HCT116 (cell line): ENCODE measurements around the gene GADD45A.

Source experiments
- EZH2phosphoT487 ChIP-seq: fragments of 200-600 bp; IDR thresholded peaks from 2 replicates; pipeline ENCODE4 v1.6.1; 2018; ENCODE audit warnings: antibody characterized with exemption, borderline replicate concordance
- POLR2A ChIP-seq: IDR thresholded peaks from 2 replicates; pipeline ENCODE4 v1.7.0; 2011; ENCODE audit warnings: borderline replicate concordance; ENCODE audit not compliant: insufficient read depth, insufficient read length; ENCODE audit errors: extremely low read depth
- POLR2AphosphoS5 ChIP-seq: IDR thresholded peaks from 2 replicates; pipeline ENCODE4 v1.6.1; 2011; ENCODE audit warnings: mild to moderate bottlenecking, low read depth, low read length, moderate library complexity
- RAD21 ChIP-seq: IDR thresholded peaks from 2 replicates; pipeline ENCODE4 v1.6.1; 2012; ENCODE audit warnings: low read depth, mild to moderate bottlenecking
- TF ChIP-seq, protein P1 (sequence below), 3 experiments: fragments of 200-600 bp in 1 of 3; sonication (generic) in 1 of 3; IDR thresholded peaks in 2 of 3; conservative IDR thresholded peaks in 1 of 3; 2 replicates each; pipeline ENCODE4 v1.5.1; 2012 to 2017; ENCODE audit warnings: low read depth in 2 of 3, low read length in 2 of 3, antibody characterized with exemption in 1 of 3, borderline replicate concordance in 1 of 3, control low read depth in 1 of 3, mild to moderate bottlenecking in 1 of 3, mixed read lengths in 1 of 3, mixed run types in 1 of 3, moderate library complexity in 1 of 3; ENCODE audit not compliant: insufficient read depth in 1 of 3

DNA sequence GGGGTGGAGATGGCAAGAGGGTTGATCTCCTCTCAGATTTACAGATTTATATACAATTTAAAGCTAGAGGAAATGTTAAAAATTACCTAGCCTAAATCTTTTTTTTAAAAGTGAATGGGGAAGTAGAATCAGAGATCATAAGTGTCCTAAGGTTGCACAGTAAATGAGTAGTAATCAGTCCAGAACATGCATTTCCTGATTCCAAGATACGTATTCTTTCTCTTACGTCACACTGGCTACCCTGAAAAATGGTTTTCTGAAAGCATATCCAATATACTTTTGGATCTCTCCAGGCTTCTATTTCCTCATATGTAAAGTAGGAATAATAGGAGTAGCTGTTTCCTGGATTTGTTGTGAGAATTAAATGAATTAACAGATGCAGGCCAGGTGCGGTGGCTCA, 11.7 kb downstream of the GADD45A start:
- TF ChIP-seq POLR2A: no peak
- no peak for TF ChIP-seq RAD21
- no peak for TF ChIP-seq POLR2AphosphoS5
- TF ChIP-seq, protein P1, sequence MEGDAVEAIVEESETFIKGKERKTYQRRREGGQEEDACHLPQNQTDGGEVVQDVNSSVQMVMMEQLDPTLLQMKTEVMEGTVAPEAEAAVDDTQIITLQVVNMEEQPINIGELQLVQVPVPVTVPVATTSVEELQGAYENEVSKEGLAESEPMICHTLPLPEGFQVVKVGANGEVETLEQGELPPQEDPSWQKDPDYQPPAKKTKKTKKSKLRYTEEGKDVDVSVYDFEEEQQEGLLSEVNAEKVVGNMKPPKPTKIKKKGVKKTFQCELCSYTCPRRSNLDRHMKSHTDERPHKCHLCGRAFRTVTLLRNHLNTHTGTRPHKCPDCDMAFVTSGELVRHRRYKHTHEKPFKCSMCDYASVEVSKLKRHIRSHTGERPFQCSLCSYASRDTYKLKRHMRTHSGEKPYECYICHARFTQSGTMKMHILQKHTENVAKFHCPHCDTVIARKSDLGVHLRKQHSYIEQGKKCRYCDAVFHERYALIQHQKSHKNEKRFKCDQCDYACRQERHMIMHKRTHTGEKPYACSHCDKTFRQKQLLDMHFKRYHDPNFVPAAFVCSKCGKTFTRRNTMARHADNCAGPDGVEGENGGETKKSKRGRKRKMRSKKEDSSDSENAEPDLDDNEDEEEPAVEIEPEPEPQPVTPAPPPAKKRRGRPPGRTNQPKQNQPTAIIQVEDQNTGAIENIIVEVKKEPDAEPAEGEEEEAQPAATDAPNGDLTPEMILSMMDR (IDR thresholded peaks at IDR 0.05 in 2 of 3, conservative IDR thresholded peaks at IDR 0.05 in 1 of 3; ENCODE audit: borderline replicate concordance in 1 of 3, insufficient read depth in 1 of 3, low read depth in 2 of 3, low read length in 2 of 3): no peak
- no peak for TF ChIP-seq EZH2phosphoT487
